CD1c-positive myeloid dendritic cell (primary cell): ENCODE measurements around the gene FGFRL1.
"Not testable (repeated sequence)": the region's sequence is repeated elsewhere in the genome, so short reads cannot be mapped to it uniquely, and the experiment has no call there.

ENCODE experiments used
- DNase-seq: peaks from one replicate; pipeline ENCODE4 v3.0.0-alpha.2; 2016; ENCODE audit errors: extremely low spot score

The FGFRL1 gene

GRCh38 chr4:992297-993110 lies 18.9 kb upstream of the FGFRL1 start:
- DNase-seq = no peak

- DNase-seq = no peak
Observed at GRCh38 chr4:993111-994029, 18.1 kb upstream of the FGFRL1 start, which contains the start of gene SLC26A1. Gene SLC26A1, minus strand, starts transcription at chr4:993404. Its CDS starts 1,701 bp downstream, at chr4:991703.

- no peak for DNase-seq
Observed at GRCh38 chr4:995311-996026, 16.0 kb upstream of the FGFRL1 start.

- DNase-seq = no peak
Observed at GRCh38 chr4:996030-996996, 15.1 kb upstream of the FGFRL1 start.

- DNase-seq = no peak
Observed at GRCh38 chr4:996997-997374, 14.4 kb upstream of the FGFRL1 start.

GRCh38 chr4:997375-998071 lies 13.9 kb upstream of the FGFRL1 start:
- no peak for DNase-seq

- no peak for DNase-seq
Observed at GRCh38 chr4:998096-998691, 13.2 kb upstream of the FGFRL1 start.

- not testable (repeated sequence) for DNase-seq
Observed at GRCh38 chr4:999240-999863, 12.1 kb upstream of the FGFRL1 start.

- DNase-seq = no peak
Observed at GRCh38 chr4:999882-1000425, 11.5 kb upstream of the FGFRL1 start.

- DNase-seq = no peak
Observed at GRCh38 chr4:1000686-1001260, 10.7 kb upstream of the FGFRL1 start.

GRCh38 chr4:1001561-1002130 lies 9.8 kb upstream of the FGFRL1 start:
- DNase-seq = no peak

- DNase-seq = no peak
Observed at GRCh38 chr4:1002131-1002630, 9.2 kb upstream of the FGFRL1 start.

GRCh38 chr4:1002631-1003251 lies 8.7 kb upstream of the FGFRL1 start:
- DNase-seq = no peak

GRCh38 chr4:1003271-1004070 lies 8.0 kb upstream of the FGFRL1 start:
- no peak for DNase-seq

- no peak for DNase-seq
Observed at GRCh38 chr4:1004071-1004418, 7.4 kb upstream of the FGFRL1 start.

GRCh38 chr4:1004557-1005485 lies 6.6 kb upstream of the FGFRL1 start:
- DNase-seq = no peak
